Coronary artery (tissue), 2 donors: ENCODE results near the gene SIPA1L3.

Experiments used
- DNase-seq: peaks from one replicate; pipeline ENCODE4 v3.0.0-alpha.2; 2017; ENCODE audit warnings: low spot score
- H3K27ac ChIP-seq, 2 donors: fragments of 200-600 bp; sonication (generic); one replicate each; pipeline ENCODE4 v1.5.1; 2016 to 2019
- H3K4me3 ChIP-seq: fragments of 200-600 bp; sonication (generic); 2 replicates; pipeline ENCODE4 v1.5.1; 2016; ENCODE audit warnings: mild to moderate bottlenecking, moderate library complexity
- CTCF ChIP-seq: fragments of 200-600 bp; sonication (generic); IDR thresholded peaks from one replicate; pipeline ENCODE4 v1.5.1; 2019; ENCODE audit warnings: antibody characterized with exemption

SIPA1L3 gene

DNA sequence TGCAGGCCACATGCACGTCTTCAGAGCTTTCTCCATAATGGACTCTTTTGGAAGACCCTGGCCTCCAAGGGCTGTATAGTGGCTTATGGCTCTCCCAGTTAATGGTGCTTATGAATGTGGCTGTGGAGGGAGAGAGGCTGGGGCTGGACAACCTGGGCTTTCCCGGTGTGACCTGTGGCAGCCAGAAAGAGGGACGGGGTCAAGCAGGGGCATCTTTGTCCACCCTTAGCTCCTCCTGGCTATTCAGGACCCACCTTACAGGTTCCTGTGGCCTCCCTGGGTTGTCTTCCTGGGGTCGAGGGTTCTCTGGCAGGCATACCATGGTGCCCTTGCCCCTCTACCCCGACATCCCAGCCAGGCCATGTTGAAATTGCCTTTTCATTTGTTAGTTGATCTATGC is 75.6 kb downstream of the SIPA1L3 start:
- H3K4me3 ChIP-seq, result no peak overlapping the region
- no peak for DNase-seq
- H3K27ac ChIP-seq, result no peak overlapping the region
- no peak for TF ChIP-seq CTCF

DNA sequence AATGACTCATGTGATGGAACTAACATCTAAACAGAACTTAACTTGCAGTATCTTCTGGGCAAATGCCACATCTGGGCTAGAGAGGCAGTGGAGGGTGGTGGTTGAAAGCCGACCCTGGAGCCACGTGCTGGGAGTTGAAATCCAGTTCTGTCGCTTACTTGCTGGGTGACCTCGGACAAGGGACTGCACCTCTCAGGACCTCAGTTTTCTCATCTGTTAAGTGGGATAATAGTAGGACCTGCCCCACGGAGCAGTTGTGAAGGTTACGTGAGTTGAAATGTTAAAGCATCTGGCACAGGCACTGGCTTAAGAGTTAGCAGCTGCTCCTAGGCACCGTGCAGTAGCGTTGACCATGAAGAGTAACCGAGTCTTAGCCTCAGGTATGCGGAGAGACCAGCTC is 76.1 kb downstream of the SIPA1L3 start:
- H3K27ac ChIP-seq, result no peak overlapping the region
- no peak for DNase-seq

DNA sequence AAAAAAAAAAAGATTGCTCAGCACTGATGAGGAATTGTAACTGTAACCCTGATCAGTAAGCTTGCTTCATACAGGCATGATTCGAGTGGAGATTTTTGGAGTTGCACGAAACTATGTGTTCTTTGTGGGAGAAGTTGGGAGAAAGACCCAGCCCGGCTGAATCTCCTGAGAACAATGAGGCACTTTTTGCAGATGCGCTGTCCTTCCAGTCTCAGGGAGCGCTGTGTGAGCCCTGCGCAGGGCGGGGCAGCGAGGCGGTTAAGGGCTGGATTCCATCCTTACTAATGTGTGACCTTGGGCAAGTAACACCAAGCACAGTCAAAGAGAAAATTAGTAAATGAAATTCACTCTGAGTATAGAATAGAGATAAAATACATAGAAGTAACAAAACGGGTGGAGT is 76.9 kb downstream of the SIPA1L3 start:
- no peak for DNase-seq
- no peak for TF ChIP-seq CTCF
- Histone ChIP-seq H3K4me3 (no peak overlapping the region), H3K27ac (no peak overlapping the region)

More for the DNA sequence above, 76.1 kb downstream of the SIPA1L3 start:
- TF ChIP-seq CTCF, result no peak
- no peak overlapping the region for H3K4me3 ChIP-seq

DNA sequence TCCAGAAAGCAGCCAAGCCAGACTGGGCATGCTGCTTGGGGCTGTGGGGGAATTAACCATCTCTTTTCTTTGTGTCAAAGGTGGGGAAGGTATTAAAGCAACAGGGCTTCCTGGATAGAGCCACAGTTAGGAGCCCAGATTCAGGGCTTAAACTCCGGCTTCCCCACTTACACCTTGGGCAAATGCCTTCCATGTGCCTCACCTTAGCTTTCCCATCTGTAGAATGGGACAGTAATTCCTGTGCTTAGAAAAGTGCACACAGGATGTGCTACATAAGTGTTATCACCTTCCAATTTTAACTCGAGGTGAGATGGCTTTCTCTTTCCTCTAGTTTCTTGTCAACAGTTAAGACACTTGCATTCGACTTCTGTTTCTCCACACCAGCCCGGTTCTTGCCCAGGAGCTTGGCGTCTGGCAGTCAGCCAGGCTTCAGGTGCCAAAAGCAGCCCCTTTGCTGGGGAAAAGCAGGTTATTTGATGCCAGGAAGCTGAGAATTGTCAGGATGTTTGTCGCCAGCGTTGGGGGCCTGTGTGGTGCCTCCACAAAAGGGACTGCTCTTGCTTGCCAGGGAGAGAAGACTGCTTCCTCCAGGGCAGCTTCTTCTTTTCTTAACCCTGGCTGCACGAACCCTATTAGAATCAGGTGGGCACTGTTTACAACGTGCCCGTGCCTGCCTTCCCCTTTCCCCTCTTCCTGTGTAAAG is 79.2 kb downstream of the SIPA1L3 start:
- no peak for DNase-seq
- TF ChIP-seq CTCF, result no peak
- H3K4me3 ChIP-seq, result no peak overlapping the region
- H3K27ac ChIP-seq, result no peak overlapping the region

DNA sequence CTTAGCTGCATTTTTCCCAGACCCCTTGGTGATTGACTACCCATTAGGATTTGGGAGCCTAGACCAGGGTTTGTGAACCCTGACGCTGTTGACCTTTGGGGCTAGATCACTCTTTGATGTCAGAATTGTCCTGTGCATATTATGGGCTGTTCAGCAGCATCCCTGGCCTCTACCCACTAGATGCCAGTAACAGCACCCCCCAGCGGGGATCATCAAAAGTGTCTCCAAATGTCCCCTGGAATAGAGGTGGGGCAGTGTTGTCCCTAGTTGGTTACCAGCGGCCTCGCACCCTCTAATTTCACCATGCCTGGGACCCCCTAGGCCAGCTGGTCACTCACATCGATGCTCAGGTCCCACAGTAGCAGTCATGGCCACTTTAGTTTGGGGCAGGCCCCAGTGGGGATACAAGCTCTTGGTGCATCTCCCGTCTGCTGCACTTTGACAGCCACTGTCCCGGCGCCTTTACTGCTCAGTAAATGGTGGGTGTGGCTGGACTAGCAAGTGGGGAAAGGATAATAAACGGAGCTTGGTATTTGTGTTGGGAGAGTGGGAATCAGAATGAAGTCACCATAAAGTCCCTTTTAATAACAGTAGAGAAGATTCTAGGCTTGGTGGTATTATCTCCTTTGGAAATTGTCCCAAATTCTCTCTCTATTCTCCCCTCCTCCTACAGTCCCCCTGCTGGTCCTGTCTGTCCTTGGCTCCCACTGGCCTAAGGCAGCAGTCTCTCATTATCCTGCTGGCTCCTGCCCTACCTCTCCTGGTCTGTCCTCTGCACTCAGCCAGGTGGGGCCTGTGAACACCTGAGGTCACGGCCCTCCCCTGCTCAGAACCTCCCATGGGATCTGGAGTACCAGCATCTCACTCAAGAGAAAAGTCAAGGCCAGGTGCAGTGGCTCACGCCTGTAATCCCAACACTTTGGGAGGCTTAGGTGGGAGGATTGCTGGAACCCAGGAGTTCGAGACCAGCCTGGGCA is 80.6 kb downstream of the SIPA1L3 start:
- no peak for TF ChIP-seq CTCF
- Histone ChIP-seq H3K27ac (no peak overlapping the region), H3K4me3 (no peak overlapping the region)
- no peak for DNase-seq

DNA sequence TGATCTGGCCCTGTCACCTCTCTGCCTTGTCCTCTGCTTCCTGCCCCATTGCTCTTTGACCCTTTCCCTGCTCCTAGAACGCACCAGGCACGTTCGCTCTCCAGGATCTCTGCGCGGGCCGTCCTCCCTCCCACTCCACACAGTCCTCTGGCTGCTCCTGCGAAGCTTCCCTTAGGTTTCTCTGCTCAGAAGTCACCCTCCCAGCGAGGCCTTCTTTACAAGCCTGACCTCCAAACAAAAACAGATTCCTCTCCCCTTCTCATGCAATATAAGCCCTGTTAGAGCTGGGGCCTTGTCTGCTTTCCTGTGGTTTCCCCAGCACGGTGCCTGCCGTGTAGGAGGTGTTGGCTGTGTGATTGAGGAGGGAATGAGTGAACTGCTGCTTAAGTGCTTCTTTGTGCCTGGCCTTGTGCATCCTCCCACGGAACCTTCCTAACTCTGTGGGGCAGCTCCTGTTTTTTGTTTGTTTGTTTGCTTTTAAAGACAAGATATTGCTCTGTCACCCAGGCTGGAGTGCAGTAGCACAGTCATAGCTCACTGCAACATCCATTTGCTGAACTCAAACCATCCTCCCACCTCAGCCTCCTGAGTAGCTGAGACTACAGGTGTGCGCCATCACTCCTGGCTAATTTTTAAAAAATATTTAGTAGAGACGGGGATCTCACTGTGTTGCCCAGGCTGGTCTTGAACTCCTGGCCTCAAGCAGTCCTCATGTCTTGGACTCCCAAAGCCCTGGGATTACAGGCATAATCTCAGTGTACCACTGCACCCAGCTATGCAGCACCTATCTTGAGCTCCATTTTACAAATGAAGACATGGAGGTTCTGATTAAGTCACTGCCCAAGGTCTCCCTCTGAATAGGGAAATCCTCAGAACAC is 82.0 kb downstream of the SIPA1L3 start:
- Histone ChIP-seq H3K27ac (no peak overlapping the region), H3K4me3 (no peak overlapping the region)
- no peak for TF ChIP-seq CTCF
- no peak for DNase-seq
